Mammary epithelial cell (primary cell): Measurements from ENCODE around the gene KCNMA1.

Experiments
- EZH2 ChIP-seq: IDR thresholded peaks from 2 replicates; pipeline ENCODE4 v1.6.1; 2012; ENCODE audit warnings: low read length, inconsistent platforms, borderline replicate concordance
- TF ChIP-seq, protein P1 (sequence below), 2 donors: IDR thresholded peaks in 1 of 2; conservative IDR thresholded peaks in 1 of 2; 2 replicates each; pipeline ENCODE4 v1.5.1; 2011 to 2012; ENCODE audit warnings: inconsistent platforms in 2 of 2, low read length in 2 of 2, mild to moderate bottlenecking in 2 of 2, control low read depth in 1 of 2, low read depth in 1 of 2; ENCODE audit not compliant: insufficient read depth in 1 of 2; ENCODE audit errors: extremely low read depth in 1 of 2

DNA sequence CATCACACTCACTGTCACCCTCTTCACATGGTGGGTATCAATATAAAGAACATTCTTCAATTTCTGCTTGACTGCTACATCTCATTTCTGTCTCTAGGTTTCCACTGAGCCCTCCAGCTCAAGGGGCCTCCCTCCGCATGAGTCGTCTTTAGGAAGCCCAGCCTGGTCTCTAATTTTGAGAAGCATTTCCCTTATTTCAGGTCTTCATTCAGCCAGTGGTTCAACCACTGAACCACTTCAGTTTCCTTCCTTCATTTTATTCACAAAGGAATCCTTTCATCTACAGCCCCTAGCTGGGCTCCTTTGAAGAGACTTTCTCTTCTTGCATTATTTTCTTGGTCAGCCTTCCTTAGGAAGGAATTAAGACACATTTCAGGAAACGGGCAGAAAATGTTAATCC is 257.4 kb downstream of the KCNMA1 start:
- TF ChIP-seq, protein P1, sequence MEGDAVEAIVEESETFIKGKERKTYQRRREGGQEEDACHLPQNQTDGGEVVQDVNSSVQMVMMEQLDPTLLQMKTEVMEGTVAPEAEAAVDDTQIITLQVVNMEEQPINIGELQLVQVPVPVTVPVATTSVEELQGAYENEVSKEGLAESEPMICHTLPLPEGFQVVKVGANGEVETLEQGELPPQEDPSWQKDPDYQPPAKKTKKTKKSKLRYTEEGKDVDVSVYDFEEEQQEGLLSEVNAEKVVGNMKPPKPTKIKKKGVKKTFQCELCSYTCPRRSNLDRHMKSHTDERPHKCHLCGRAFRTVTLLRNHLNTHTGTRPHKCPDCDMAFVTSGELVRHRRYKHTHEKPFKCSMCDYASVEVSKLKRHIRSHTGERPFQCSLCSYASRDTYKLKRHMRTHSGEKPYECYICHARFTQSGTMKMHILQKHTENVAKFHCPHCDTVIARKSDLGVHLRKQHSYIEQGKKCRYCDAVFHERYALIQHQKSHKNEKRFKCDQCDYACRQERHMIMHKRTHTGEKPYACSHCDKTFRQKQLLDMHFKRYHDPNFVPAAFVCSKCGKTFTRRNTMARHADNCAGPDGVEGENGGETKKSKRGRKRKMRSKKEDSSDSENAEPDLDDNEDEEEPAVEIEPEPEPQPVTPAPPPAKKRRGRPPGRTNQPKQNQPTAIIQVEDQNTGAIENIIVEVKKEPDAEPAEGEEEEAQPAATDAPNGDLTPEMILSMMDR (conservative IDR thresholded peaks at IDR 0.05 in 1 of 2, IDR thresholded peaks at IDR 0.05 in 1 of 2; ENCODE audit: extremely low read depth in 1 of 2, insufficient read depth in 1 of 2, low read depth in 1 of 2, low read length in 2 of 2): no peak
- TF ChIP-seq EZH2: no peak
